Liver (tissue), 9 donors: Measurements from ENCODE around the gene PRKN. TPM values are rescaled to one million over a fixed set of nuclear protein-coding genes. Genes with fewer than 3 reads are reported as not detected.

ENCODE experiments used
- DNase-seq: peaks from one replicate; pipeline ENCODE4 v3.0.0-alpha.2; 2017; ENCODE audit warnings: low spot score
- H3K27ac ChIP-seq, 2 donors: one replicate each; pipeline ENCODE4 v1.7.0; 2013; ENCODE audit warnings: inconsistent platforms in 2 of 2, low read length in 2 of 2, control low read depth in 1 of 2, low read depth in 1 of 2, mild to moderate bottlenecking in 1 of 2
- H3K27me3 ChIP-seq, 4 donors: one replicate each; pipeline versions ENCODE4 v1.6.1 to v1.7.0; 2013; ENCODE audit warnings: low read length in 3 of 4, inconsistent platforms in 1 of 4, mild to moderate bottlenecking in 1 of 4, moderate library complexity in 1 of 4; ENCODE audit not compliant: control insufficient read depth in 4 of 4, insufficient read depth in 4 of 4
- H3K36me3 ChIP-seq, 4 donors: one replicate each; pipeline versions ENCODE4 v1.6.1 to v1.7.0; 2013; ENCODE audit warnings: low read length in 3 of 4, mild to moderate bottlenecking in 3 of 4, low read depth in 1 of 4, moderate library complexity in 1 of 4; ENCODE audit not compliant: control insufficient read depth in 4 of 4, insufficient read depth in 3 of 4
- H3K4me1 ChIP-seq, 4 donors: one replicate each; pipeline versions ENCODE4 v1.6.1 to v1.7.0; 2013; ENCODE audit warnings: low read length in 3 of 4, mild to moderate bottlenecking in 3 of 4, moderate library complexity in 1 of 4; ENCODE audit not compliant: control insufficient read depth in 4 of 4, insufficient read depth in 4 of 4
- H3K4me3 ChIP-seq, 3 donors: one replicate each; pipeline versions ENCODE4 v1.6.1 to v1.7.0; 2013; ENCODE audit warnings: low read length in 3 of 3, control low read depth in 1 of 3, low read depth in 1 of 3, mild to moderate bottlenecking in 1 of 3
- H3K9ac ChIP-seq, 2 donors: one replicate each; pipeline ENCODE4 v1.7.0; 2013; ENCODE audit warnings: low read length in 2 of 2, mild to moderate bottlenecking in 2 of 2, moderate library complexity in 2 of 2, control low read depth in 1 of 2, low read depth in 1 of 2
- H3K9me3 ChIP-seq, 4 donors: one replicate each; pipeline versions ENCODE4 v1.6.1 to v1.7.0; 2013; ENCODE audit warnings: low read length in 3 of 4; ENCODE audit not compliant: control insufficient read depth in 4 of 4
- EGR1 ChIP-seq, 2 donors: IDR thresholded peaks; 2 replicates each; pipeline ENCODE4 v1.6.1; 2016 to 2018; ENCODE audit warnings: antibody characterized with exemption in 2 of 2, low read depth in 2 of 2
- FOXA1 ChIP-seq: IDR thresholded peaks from 2 replicates; pipeline ENCODE4 v1.6.1; 2016; ENCODE audit warnings: antibody characterized with exemption
- FOXA2 ChIP-seq: IDR thresholded peaks from 2 replicates; pipeline ENCODE4 v1.6.1; 2016; ENCODE audit warnings: antibody characterized with exemption
- GABPA ChIP-seq, 2 donors: IDR thresholded peaks in 1 of 2; conservative IDR thresholded peaks in 1 of 2; 2 replicates each; pipeline ENCODE4 v1.6.1; 2016; ENCODE audit warnings: antibody characterized with exemption in 2 of 2, mild to moderate bottlenecking in 1 of 2, moderate library complexity in 1 of 2
- HNF4A ChIP-seq, 2 donors: conservative IDR thresholded peaks; 2 replicates each; pipeline ENCODE4 v1.6.1; 2016; ENCODE audit warnings: antibody characterized with exemption in 2 of 2, mild to moderate bottlenecking in 2 of 2
- JUND ChIP-seq, 2 donors: IDR thresholded peaks; 2 replicates each; pipeline ENCODE4 v1.6.1; 2016; ENCODE audit warnings: antibody characterized with exemption in 2 of 2
- NR2F2 ChIP-seq: IDR thresholded peaks from 2 replicates; pipeline ENCODE4 v1.6.1; 2016; ENCODE audit warnings: antibody characterized with exemption
- RAD21 ChIP-seq, 2 donors: IDR thresholded peaks; 2 replicates each; pipeline ENCODE4 v1.6.1; 2016; ENCODE audit warnings: antibody characterized with exemption in 2 of 2, mild to moderate bottlenecking in 2 of 2
- REST ChIP-seq: IDR thresholded peaks from 2 replicates; pipeline ENCODE4 v1.6.1; 2016; ENCODE audit warnings: antibody characterized with exemption, mild to moderate bottlenecking
- RXRA ChIP-seq, 2 donors: IDR thresholded peaks; 2 replicates each; pipeline ENCODE4 v1.6.1; 2017 to 2018; ENCODE audit warnings: antibody characterized with exemption in 2 of 2, mild to moderate bottlenecking in 1 of 2
- SP1 ChIP-seq: IDR thresholded peaks from 2 replicates; pipeline ENCODE4 v1.6.1; 2018; ENCODE audit warnings: antibody characterized with exemption, mild to moderate bottlenecking
- TAF1 ChIP-seq: conservative IDR thresholded peaks from 2 replicates; pipeline ENCODE4 v1.6.1; 2016; ENCODE audit warnings: antibody characterized with exemption, mild to moderate bottlenecking
- YY1 ChIP-seq: IDR thresholded peaks from 2 replicates; pipeline ENCODE4 v1.6.1; 2016; ENCODE audit warnings: antibody characterized with exemption, mild to moderate bottlenecking
- WGBS: extraction: QIAGEN DNeasy Blood & Tissue Kit; methylation state at CpG from one replicate; pipeline ENCODE4 v1.1.7; 2013; 5-methylcytosine and 5-hydroxymethylcytosine counted together
- polyA plus RNA-seq, 2 donors: library from polyadenylated mRNA; stranded (reverse) in 1 of 2; unstranded in 1 of 2; fragments of 200-250 nt in 1 of 2; fragments of >200 nt in 1 of 2; fragmentation: Nextera tagmentation in 1 of 2; extraction: Ambion mirVana in 1 of 2; gene quantifications; one replicate each; pipeline versions ENCODE4 v1.2.1 to v1.2.3, GENCODE V29; 2013 to 2015
- total RNA-seq, 2 donors: library from RNA; depleted of rRNA; stranded (reverse); fragments of >200 nt; gene quantifications; one replicate each; pipeline ENCODE4 v1.2.3, GENCODE V29; 2014
- TF ChIP-seq, protein P1 (sequence below): IDR thresholded peaks from 2 replicates; pipeline ENCODE4 v1.6.1; 2016; ENCODE audit warnings: antibody characterized with exemption
- TF ChIP-seq, protein P2 (sequence below): fragments of 150-350 bp; IDR thresholded peaks from 2 replicates; pipeline ENCODE4 v1.5.1; 2017; ENCODE audit warnings: improper control_type of control experiment, low read depth, low read length; ENCODE audit not compliant: missing input control
- TF ChIP-seq, protein P3 (sequence below): IDR thresholded peaks from 2 replicates; pipeline ENCODE4 v1.6.1; 2016; ENCODE audit warnings: antibody characterized with exemption
- TF ChIP-seq, protein P4 (sequence below): IDR thresholded peaks from 2 replicates; pipeline ENCODE4 v1.6.1; 2016; ENCODE audit warnings: antibody characterized with exemption
- donor health status: healthy.
- donor health status: healthy.
- donor health status: healthy.
- donor health status: healthy.
- donor health status: healthy.

The PRKN gene
- total and polyA plus RNA-seq, 4 donors: 0.47 to 4.1 (median 3.2) TPM

DNA sequence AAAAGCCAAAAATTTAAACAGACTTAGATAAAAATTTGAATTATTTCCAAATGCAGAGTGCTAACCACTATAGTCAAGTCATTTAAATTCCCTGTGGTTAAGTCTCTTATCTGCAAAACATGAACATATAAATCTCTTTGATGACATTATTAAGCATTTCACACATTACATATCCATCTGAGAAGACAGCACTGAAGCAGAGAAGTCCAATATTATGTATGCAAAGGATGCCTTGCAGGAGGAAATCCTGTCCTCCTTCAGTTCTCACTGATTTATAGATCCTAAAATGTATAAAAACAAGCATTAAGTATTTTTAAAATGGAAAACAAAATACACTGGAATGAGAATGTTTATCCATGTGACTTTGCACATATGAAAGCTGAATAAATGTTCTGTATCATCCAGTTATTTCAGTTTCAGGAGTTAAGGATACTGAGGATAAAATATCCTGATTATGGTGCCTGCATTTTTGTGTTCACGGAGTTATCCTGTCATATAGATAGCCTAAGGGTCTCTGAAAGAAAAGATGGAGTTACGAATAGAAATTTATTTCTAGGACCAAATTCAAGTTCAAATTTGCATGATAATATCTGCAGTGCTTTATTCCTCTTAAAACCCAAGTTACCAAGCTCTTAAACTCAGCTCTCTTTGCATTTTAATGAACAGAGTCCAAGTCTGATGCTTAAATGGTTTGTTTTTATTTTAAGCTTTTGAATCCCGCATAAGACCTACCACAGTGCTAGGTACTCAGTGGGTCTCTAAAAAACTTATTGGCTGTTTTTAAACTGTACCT, 145.4 kb downstream of the PRKN start:
- 92% methylated on average over 3 of the region's 3 CpGs for WGBS
- Histone ChIP-seq H3K4me1 (peaks cover 0 to 1% (median 0%) of the 10 kb centered on the region in 4 donors), H3K36me3 (no peaks in the 10 kb centered on the region), H3K27ac (no peak overlapping the region), H3K4me3 (no peak overlapping the region), H3K9ac (no peak overlapping the region), H3K27me3 (no peaks in the 10 kb centered on the region), H3K9me3 (no peaks in the 10 kb centered on the region)
- TF ChIP-seq YY1: no peak
- DNase-seq: no peak

- WGBS: 94% methylated on average over 4 of the region's 4 CpGs
- no peaks in the 10 kb centered on the region for H3K36me3 ChIP-seq
- H3K9me3 ChIP-seq: no peaks in the 10 kb centered on the region
- no peak for DNase-seq
- no peaks in the 10 kb centered on the region for H3K27me3 ChIP-seq
- no peak overlapping the region for H3K27ac ChIP-seq
- TF ChIP-seq FOXA2 (no peak), NR2F2 (no peak), GABPA (IDR thresholded peaks at IDR 0.05 in 1 of 2, conservative IDR thresholded peaks at IDR 0.05 in 1 of 2) (no peak), RAD21 (IDR thresholded peaks at IDR 0.05) (no peak), SP1 (no peak), FOXA1 (no peak), RXRA (IDR thresholded peaks at IDR 0.05) (no peak), REST (no peak), EGR1 (IDR thresholded peaks at IDR 0.05; ENCODE audit: low read depth in 2 of 2) (no peak), TAF1 (no peak), HNF4A (conservative IDR thresholded peaks at IDR 0.05) (no peak), JUND (IDR thresholded peaks at IDR 0.05) (no peak)
- TF ChIP-seq, protein P1, sequence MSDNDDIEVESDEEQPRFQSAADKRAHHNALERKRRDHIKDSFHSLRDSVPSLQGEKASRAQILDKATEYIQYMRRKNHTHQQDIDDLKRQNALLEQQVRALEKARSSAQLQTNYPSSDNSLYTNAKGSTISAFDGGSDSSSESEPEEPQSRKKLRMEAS: no peak
- TF ChIP-seq, protein P2, sequence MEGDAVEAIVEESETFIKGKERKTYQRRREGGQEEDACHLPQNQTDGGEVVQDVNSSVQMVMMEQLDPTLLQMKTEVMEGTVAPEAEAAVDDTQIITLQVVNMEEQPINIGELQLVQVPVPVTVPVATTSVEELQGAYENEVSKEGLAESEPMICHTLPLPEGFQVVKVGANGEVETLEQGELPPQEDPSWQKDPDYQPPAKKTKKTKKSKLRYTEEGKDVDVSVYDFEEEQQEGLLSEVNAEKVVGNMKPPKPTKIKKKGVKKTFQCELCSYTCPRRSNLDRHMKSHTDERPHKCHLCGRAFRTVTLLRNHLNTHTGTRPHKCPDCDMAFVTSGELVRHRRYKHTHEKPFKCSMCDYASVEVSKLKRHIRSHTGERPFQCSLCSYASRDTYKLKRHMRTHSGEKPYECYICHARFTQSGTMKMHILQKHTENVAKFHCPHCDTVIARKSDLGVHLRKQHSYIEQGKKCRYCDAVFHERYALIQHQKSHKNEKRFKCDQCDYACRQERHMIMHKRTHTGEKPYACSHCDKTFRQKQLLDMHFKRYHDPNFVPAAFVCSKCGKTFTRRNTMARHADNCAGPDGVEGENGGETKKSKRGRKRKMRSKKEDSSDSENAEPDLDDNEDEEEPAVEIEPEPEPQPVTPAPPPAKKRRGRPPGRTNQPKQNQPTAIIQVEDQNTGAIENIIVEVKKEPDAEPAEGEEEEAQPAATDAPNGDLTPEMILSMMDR: no peak
- TF ChIP-seq, protein P3, sequence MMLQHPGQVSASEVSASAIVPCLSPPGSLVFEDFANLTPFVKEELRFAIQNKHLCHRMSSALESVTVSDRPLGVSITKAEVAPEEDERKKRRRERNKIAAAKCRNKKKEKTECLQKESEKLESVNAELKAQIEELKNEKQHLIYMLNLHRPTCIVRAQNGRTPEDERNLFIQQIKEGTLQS: no peak
- TF ChIP-seq, protein P4, sequence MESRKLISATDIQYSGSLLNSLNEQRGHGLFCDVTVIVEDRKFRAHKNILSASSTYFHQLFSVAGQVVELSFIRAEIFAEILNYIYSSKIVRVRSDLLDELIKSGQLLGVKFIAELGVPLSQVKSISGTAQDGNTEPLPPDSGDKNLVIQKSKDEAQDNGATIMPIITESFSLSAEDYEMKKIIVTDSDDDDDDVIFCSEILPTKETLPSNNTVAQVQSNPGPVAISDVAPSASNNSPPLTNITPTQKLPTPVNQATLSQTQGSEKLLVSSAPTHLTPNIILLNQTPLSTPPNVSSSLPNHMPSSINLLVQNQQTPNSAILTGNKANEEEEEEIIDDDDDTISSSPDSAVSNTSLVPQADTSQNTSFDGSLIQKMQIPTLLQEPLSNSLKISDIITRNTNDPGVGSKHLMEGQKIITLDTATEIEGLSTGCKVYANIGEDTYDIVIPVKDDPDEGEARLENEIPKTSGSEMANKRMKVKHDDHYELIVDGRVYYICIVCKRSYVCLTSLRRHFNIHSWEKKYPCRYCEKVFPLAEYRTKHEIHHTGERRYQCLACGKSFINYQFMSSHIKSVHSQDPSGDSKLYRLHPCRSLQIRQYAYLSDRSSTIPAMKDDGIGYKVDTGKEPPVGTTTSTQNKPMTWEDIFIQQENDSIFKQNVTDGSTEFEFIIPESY: no peak
- H3K4me1 ChIP-seq: peaks cover 0 to under 1% (median 0%) of the 10 kb centered on the region in 4 donors
- no peak overlapping the region for H3K9ac ChIP-seq
- H3K4me3 ChIP-seq: no peak overlapping the region
Observed at GRCh38 chr6:162580619-162581018, 146.9 kb downstream of the PRKN start.
